IPS-15b (cell line): Measurements from ENCODE around the gene FAM83D.

Experiments
- H3K27me3 ChIP-seq: one replicate; pipeline ENCODE4 v1.6.1; 2013; ENCODE audit warnings: low read length; ENCODE audit not compliant: control insufficient read depth, insufficient read depth
- H3K36me3 ChIP-seq: one replicate; pipeline ENCODE4 v1.6.1; 2013; ENCODE audit warnings: low read length; ENCODE audit not compliant: control insufficient read depth, insufficient read depth
- H3K4me1 ChIP-seq: one replicate; pipeline ENCODE4 v1.6.1; 2013; ENCODE audit warnings: mild to moderate bottlenecking, low read length; ENCODE audit not compliant: control insufficient read depth, insufficient read depth
- H3K4me3 ChIP-seq: one replicate; pipeline ENCODE4 v1.5.1; 2013; ENCODE audit warnings: low read depth, low read length
- H3K9ac ChIP-seq: one replicate; pipeline ENCODE4 v1.6.1; 2013; ENCODE audit warnings: low read depth, mild to moderate bottlenecking, low read length
- H3K9me3 ChIP-seq: one replicate; pipeline ENCODE4 v1.6.1; 2013; ENCODE audit warnings: mild to moderate bottlenecking, low read length; ENCODE audit not compliant: control insufficient read depth, insufficient read depth

The FAM83D gene

DNA sequence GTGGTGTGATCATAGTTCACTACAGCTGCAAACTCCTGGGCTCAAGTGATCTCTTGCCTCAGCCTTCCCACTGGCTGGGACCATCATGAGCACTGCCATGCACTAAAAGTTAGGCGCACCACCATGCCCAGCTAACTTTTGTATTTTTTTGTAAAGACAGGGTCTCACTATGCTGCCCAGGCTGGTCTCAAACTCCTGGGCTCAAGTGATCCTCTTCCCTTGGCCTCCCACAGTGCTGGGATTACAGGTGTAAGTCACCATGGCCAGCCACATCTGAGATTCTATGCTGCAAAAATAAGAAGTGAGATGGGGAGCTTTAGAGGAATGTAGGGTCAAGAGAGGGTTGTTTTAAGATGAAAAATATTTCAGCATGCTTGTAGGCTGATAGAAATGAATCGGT lies 1.5 kb upstream of the FAM83D start:
- Histone ChIP-seq H3K27me3 (no peaks in the 10 kb centered on the region), H3K4me3 (no peak overlapping the region), H3K4me1 (no peaks in the 10 kb centered on the region), H3K36me3 (peaks cover 3% of the 10 kb centered on the region), H3K9ac (no peak overlapping the region), H3K9me3 (no peaks in the 10 kb centered on the region)

- Histone ChIP-seq H3K4me3 (peak overlapping the region; percentile 67), H3K27me3 (no peaks in the 10 kb centered on the region), H3K36me3 (peaks cover 6% of the 10 kb centered on the region), H3K9ac (peak overlapping the region; percentile 90), H3K9me3 (no peaks in the 10 kb centered on the region), H3K4me1 (peaks cover 2% of the 10 kb centered on the region)
Observed at GRCh38 chr20:38926934-38927616, 858 bp downstream of the FAM83D start.

GRCh38 chr20:38927902-38928578 lies 1.8 kb downstream of the FAM83D start:
- Histone ChIP-seq H3K9me3 (no peaks in the 10 kb centered on the region), H3K27me3 (no peaks in the 10 kb centered on the region), H3K4me3 (peak overlapping the region; percentile 67), H3K9ac (no peak overlapping the region), H3K36me3 (peaks cover 6% of the 10 kb centered on the region), H3K4me1 (peaks cover 4% of the 10 kb centered on the region)

DNA sequence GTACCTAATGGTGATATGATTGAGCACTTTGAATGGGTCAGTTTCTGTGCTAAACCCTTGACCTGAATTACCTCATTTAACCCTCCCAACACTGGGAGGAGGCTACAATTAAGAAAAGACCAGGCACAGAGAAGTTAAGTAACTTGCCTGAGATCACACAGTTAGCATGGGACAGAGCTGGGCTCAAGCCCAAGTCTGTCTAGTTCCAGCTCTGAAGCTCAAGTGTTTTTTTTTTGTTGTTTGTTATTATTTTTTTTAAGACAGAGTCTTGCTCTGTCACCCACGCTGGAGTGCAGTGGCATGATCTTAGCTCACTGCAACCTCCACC lies 4.0 kb downstream of the FAM83D start:
- Histone ChIP-seq H3K9ac (no peak overlapping the region), H3K4me1 (peaks cover 4% of the 10 kb centered on the region), H3K9me3 (no peaks in the 10 kb centered on the region), H3K27me3 (no peaks in the 10 kb centered on the region), H3K36me3 (peaks cover 6% of the 10 kb centered on the region), H3K4me3 (peak overlapping the region; percentile 13)

DNA sequence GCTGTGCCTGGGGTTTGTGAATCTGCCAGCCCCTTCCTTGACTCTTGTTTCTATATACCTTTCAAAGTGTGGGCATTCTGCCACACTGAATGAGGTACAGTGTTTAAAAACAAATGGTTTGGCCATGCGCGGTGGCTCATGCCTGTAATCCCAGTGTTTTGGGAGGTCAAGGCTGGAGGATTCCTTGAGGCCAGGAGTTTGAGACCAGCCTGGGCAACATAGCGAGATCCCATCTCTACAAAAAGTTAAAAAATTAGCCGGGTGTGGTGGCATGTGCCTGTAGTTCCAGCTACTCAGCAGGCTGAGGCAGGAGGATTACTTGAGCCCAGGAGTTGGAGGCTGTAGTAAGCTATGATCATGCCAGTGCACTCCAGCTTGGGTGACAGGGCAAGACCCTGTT lies 5.8 kb downstream of the FAM83D start:
- Histone ChIP-seq H3K9ac (no peak overlapping the region), H3K36me3 (peaks cover 6% of the 10 kb centered on the region), H3K4me1 (peaks cover 4% of the 10 kb centered on the region), H3K4me3 (no peak overlapping the region), H3K9me3 (no peaks in the 10 kb centered on the region), H3K27me3 (no peaks in the 10 kb centered on the region)

- Histone ChIP-seq H3K27me3 (no peaks in the 10 kb centered on the region), H3K9ac (no peak overlapping the region), H3K4me3 (no peak overlapping the region), H3K4me1 (peaks cover 4% of the 10 kb centered on the region), H3K36me3 (peaks cover 6% of the 10 kb centered on the region), H3K9me3 (no peaks in the 10 kb centered on the region)
Observed at GRCh38 chr20:38932457-38933120, 6.4 kb downstream of the FAM83D start.

DNA sequence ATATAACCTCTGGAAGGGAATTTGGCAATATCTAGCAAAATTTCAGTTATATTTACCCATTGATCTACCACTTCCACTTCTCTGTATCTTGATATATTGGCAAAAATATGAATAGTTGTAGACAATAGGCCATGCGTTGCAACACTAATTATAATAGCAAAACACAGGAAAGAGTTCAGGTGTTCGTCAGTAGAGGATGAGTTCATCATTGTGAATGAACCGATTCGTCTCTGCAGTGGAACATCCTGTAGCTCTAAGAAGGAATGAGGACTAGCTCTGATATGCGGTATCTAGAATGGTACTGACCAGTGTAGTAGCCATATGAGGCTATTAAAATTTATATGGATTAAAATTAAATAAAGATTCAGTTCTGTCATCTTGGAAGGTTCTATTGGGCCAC lies 8.3 kb downstream of the FAM83D start:
- Histone ChIP-seq H3K27me3 (no peaks in the 10 kb centered on the region), H3K9me3 (no peaks in the 10 kb centered on the region), H3K4me1 (peaks cover 4% of the 10 kb centered on the region), H3K36me3 (peaks cover 3% of the 10 kb centered on the region), H3K9ac (no peak overlapping the region), H3K4me3 (no peak overlapping the region)

- H3K36me3 ChIP-seq = peaks cover 3% of the 10 kb centered on the region
- H3K4me3 ChIP-seq = no peak overlapping the region
- no peaks in the 10 kb centered on the region for H3K9me3 ChIP-seq
- H3K4me1 ChIP-seq = peaks cover 2% of the 10 kb centered on the region
- H3K9ac ChIP-seq = no peak overlapping the region
- H3K27me3 ChIP-seq = no peaks in the 10 kb centered on the region
Observed at GRCh38 chr20:38935285-38935684, 9.1 kb downstream of the FAM83D start.

- Histone ChIP-seq H3K9ac (no peak overlapping the region), H3K9me3 (no peaks in the 10 kb centered on the region), H3K27me3 (no peaks in the 10 kb centered on the region), H3K4me1 (peaks cover 2% of the 10 kb centered on the region), H3K36me3 (peaks cover under 1% of the 10 kb centered on the region), H3K4me3 (no peak overlapping the region)
Observed at GRCh38 chr20:38935967-38936407, 9.8 kb downstream of the FAM83D start.

DNA sequence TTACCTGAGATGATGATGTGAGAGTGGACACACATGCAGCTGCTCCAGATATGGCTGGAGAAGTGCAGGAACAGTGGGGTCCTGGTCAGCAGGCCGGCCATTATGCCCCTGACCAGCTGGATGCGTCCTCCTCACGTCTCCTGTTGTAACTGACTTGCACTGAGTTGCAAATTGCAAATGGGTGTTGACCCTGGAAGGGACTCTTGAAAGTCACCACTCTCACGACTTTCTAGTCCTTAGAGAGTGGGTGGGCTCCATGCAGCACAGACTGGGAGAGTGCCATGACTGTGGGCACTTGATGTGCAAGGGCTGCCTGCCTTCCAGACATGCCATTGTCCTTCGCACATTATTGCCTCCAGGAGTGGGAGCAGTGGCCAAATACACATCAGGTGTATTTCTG lies 10.8 kb downstream of the FAM83D start:
- no peaks in the 10 kb centered on the region for H3K9me3 ChIP-seq
- H3K4me1 ChIP-seq = peaks cover 2% of the 10 kb centered on the region
- H3K27me3 ChIP-seq = no peaks in the 10 kb centered on the region
- H3K4me3 ChIP-seq = no peak overlapping the region
- no peaks in the 10 kb centered on the region for H3K36me3 ChIP-seq
- H3K9ac ChIP-seq = no peak overlapping the region

DNA sequence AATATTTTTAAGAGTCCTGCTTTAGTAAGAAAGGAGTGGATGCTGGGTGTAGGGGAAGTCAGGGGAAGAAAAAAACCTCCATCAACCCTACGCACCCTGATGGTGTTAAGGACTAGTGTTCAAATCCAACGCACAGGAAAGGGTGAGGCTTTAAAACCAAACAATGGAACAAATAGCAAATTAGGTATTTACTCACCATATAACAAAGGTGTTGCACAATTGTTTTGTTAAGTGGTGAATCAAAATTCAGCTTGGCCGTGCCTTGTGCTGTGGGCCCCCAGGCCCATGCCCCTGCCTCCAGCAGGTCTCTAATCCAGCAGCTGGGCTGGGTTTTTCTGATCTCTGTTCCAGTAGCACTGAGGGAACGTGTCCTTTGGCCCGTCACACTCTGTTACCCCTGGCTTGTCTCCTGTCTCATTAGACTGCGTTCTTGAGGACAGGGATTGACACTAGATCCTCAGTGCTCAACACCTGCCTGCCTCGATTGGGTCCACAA lies 11.8 kb downstream of the FAM83D start:
- no peaks in the 10 kb centered on the region for H3K4me1 ChIP-seq
- no peak overlapping the region for H3K9ac ChIP-seq
- H3K4me3 ChIP-seq = no peak overlapping the region
- H3K36me3 ChIP-seq = peaks cover 6% of the 10 kb centered on the region
- H3K9me3 ChIP-seq = no peaks in the 10 kb centered on the region
- no peaks in the 10 kb centered on the region for H3K27me3 ChIP-seq

DNA sequence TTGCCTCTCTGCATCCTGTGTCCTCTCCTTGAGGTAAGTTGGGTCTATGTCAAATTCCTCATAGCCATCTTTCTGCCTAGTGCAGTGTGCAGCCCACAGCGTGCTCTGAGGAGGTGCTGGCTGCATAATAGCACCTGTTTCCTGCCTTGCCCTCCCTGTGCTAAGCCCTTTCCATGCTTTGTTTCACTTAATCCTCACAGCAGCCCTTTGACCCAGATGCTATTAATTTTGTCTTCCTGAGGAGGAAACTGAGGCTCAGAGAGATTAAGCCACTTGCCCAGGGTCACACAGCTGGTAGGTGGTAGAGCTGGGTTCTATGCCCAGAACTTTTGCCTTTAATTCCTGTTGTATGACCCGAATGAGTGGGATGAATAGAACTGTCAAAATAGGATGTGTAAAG lies 13.5 kb downstream of the FAM83D start:
- peaks cover 9% of the 10 kb centered on the region for H3K36me3 ChIP-seq
- H3K4me1 ChIP-seq = no peaks in the 10 kb centered on the region
- H3K4me3 ChIP-seq = no peak overlapping the region
- H3K27me3 ChIP-seq = no peaks in the 10 kb centered on the region
- no peaks in the 10 kb centered on the region for H3K9me3 ChIP-seq
- H3K9ac ChIP-seq = no peak overlapping the region
